ENCODE data around the gene U2AF1.
"Not testable (repeated sequence)": the region's sequence is repeated elsewhere in the genome, so short reads cannot be mapped to it uniquely, and the experiment has no call there.

The U2AF1 gene

DNA sequence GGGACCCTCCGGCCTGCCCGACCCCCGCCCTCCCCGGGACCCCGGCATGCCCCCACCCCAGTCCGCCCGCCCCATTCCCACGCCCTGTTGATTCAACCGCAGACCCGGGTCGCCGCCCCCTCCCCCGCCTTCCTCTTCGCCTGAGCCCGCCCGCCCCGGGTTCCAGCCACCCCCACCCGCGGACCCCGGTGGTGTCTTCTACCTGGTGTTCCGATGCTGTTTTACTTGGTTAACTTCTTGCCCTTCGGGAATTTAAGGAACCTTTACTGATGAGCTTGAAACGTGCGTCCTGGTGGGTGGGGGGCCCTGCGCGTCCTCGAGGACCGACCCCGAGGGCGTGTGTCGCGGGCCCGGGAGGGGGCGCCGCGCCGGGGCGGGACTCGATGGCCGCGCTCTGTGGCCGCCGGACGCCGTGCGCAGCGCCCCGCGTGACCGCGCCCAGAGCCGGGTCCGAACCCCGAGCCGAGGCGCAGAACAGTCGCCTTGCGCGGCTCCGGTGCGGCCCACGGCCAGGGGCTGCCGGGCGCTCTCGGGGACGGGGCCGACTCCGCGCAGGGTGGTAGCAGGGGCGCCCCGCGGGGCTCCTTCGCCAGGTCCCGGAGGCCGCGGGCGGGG lies 31.2 kb downstream of the U2AF1 start:
- not testable (repeated sequence) for DNase-seq

- DNase-seq, result not testable (repeated sequence)
Measured at GRCh38 chr21:43075170-43076022, 32.0 kb downstream of the U2AF1 start, which contains the start of gene CBS. TSS of gene CBS (minus strand) at chr21:43075835. CDS start at chr21:43072193, 3,642 bp downstream.

DNA sequence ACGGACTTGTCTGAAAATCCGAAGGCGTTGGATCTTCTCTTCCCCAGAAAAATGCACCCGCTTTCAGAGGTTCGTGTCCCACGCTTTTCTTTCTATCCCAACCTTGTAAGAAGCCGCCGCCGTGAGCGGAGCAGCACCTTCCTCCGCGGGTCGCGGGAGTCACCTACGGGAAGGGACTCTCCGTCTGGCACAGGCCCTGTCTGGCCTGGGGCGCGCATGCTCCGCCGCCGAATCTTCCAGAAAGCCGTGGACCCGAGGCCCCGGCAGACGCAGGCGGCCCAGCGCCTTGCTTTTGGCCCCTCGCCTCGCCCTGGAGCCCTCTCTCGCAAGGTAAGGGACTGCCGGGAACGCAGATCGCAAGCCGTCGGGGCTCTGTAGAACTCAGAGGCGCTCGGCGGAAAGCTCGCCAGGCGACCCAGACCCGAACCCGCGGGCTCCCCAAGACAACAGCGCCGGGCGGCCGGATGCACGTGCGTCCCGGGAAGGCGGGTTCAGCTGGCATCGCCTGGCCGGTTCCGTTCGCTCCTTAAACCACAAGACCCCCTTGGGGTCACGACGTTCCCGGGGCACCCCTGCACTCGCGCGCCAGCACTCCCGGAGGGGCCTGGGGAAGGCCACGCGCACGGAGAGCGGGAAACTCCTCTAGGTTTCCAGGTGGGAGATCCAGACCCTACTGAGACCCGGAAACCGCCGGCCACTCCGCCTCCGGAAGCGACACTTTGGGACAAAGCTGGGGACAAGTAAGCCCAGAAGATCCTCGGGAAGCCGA lies 32.8 kb downstream of the U2AF1 start:
- not testable (repeated sequence) for DNase-seq

- not testable (repeated sequence) for DNase-seq
Measured at GRCh38 chr21:43072742-43073141, 34.6 kb downstream of the U2AF1 start.

DNA sequence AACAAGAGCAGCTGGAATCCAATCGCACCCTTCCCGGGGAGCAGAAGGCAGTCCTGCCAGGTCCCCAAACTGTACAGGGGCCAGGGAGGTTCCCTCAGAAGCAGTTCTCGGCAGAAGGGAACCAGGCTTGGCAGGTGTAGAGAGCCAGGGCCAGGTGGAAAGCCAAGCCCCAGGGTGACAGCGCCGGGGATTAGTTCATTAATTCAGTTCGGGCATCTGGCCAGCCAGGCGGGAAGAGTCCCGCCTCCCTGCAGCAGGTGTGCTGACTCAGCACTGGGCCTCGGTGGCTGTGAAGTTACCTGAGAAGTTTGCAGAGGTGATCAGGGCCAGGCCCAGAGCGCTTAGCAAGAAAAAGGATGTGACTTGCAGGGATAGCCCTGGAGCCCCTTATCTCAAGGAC lies 37.7 kb downstream of the U2AF1 start:
- not testable (repeated sequence) for DNase-seq

GRCh38 chr21:43068065-43068464 lies 39.3 kb downstream of the U2AF1 start:
- not testable (repeated sequence) for DNase-seq

DNA sequence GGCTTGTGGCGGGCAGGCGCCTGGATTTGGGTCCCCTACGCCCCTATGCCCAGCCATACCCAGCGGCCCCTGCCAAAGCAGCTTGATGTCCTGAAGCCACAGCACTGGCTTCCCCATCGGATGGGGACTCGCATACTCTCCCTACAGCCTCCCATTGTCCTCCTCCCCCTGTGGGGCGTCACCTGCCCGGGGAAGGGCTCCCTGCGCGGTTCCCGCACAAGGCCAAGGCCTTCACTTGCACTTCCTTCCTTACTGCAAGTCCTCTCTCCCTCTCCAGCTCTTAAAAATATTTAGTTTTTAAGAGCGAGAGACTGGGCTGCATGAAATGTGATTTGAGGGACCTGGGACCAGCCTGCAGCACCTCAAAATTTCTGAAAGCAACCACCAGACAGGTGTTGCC lies 40.7 kb downstream of the U2AF1 start:
- not testable (repeated sequence) for DNase-seq

- not testable (repeated sequence) for DNase-seq
Measured at GRCh38 chr21:43065991-43066390, 41.4 kb downstream of the U2AF1 start.

DNA sequence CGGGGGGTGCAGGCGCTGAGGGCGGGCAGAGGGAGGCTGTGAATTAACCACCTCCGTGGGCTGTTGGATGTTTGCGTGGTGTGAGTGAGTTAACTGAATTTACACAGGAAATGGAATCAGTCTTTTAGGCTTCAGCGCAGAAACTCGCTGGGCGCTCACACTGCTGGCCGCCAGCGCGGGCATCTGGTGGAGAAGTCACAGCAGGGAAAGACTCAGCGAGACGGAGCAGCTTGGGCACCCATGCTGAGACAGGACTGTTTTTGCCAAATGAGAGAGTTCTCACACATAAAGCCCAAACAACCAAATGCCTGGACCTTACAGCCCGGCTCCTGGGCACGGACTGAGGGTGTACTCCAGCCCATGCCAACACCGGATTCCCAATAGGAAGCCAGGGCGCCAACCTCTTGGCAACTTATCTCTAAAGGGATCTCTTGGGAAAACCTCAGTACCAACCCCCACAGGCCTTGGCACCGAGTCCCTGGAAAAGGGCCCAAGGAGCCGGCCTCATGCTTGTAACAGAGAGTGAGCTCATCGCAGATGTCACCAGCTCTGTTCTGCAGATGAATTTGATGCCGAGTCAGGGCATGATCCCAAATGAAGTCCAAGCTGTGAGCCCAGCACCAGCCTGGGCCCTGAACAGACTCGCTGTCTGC lies 43.0 kb downstream of the U2AF1 start:
- DNase-seq, result not testable (repeated sequence)

DNA sequence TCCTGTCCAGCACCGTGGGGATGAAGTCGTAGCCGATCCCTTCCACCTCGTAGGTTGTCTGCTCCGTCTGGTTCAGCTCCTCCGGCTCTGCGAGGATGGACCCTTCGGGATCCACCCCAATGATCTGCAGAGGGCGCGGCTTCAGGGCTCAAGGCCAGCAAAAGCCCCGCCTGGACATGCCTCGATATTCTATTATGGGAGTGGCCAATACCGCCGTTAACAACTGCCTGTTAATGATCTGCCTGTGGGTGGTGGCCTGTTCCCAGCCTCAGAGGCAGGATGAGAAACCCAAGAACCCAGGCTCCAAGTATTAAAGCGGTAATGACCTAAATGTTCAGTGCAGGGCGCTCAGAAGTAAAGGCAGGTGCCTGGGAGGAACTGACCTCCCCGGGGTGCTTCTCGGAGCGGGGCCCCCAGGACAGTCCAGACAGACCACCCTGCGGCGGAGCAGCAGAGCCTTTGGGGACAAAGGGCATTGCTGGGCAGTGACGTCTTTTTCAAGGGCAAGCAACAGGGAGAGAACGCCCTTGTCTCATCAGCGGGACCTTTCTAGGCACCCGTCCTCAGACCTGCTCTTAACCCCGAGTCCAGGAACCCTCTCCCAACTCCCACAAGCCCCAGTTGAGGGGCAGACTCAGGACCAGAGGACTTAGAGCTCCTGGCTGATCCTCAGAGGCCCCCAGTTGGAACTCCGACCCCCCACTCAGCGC lies 44.3 kb downstream of the U2AF1 start:
- DNase-seq, result not testable (repeated sequence)

- DNase-seq, result not testable (repeated sequence)
Measured at GRCh38 chr21:43053112-43053511, 54.3 kb downstream of the U2AF1 start.

GRCh38 chr21:43045876-43046821 lies 61.2 kb downstream of the U2AF1 start:
- not testable (repeated sequence) for DNase-seq

GRCh38 chr21:43045165-43045875 lies 62.0 kb downstream of the U2AF1 start:
- DNase-seq, result not testable (repeated sequence)

GRCh38 chr21:43044547-43044946 lies 62.8 kb downstream of the U2AF1 start:
- not testable (repeated sequence) for DNase-seq

DNA sequence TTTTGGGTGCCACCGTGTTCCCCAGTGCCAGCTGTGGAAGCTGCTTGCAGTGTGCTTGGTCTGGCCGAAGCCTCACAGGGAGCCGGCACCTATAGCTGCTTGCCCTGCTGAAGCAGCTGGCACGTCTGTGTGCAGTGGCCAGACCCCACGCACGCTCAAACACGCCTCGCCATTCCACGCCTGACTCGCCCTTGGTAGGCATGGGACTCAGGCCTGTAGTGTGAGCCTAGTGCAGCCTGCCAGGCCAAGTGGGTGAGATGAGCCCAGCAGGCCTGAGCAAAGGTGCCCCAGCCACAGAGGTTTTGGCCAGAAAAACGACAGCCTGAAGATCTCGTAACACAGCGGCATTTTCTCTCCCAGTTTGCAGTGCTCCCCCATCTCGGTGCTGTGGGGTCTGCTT lies 64.1 kb downstream of the U2AF1 start:
- not testable (repeated sequence) for DNase-seq
